ENCODE measurements around the gene SKAP2.

Gene SKAP2

DNA sequence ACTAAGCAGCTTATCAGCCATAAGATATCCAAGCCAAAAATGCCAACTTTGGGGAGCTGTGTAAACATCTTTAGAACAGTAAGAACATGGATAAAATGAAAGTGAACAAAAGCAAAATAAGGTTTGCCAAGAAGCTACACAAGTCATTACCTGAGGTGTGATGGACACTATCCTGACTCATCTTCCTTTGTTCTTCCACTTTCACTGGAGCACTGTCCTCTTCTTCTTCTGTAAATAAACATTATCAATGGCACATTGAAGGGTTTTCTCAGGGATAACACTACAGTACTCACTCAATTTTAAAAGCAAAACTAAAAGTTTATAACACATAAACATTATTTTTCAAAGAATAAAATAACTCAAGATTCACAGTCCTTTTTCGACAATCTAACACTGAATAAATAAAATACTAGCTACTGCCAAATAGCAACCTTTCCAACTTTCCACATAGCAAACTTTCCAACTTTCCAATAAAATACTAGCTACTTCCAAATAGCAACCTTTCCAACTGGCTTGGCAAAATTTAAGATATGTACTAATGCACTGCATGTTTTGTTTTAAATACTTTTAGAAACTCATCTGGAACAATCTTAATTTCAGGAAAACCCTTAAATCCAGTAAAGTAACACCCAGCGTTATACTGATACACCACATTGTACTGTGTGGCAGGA is 174.1 kb downstream of the SKAP2 start:
- H3K4me1 ChIP-seq (ENCODE audit: control insufficient read depth, insufficient read depth, low read length, poor library complexity, severe bottlenecking), result no peaks in the 10 kb centered on the region
- no peak for DNase-seq
- no peaks in the 10 kb centered on the region for H3K27me3 ChIP-seq (replicated peaks; ENCODE audit: control insufficient read depth, insufficient read depth, low read length, poor library complexity, severe bottlenecking)
- H3K9me3 ChIP-seq (ENCODE audit: control insufficient read depth, low read length), result no peaks in the 10 kb centered on the region
- no peaks in the 10 kb centered on the region for H3K36me3 ChIP-seq (ENCODE audit: control insufficient read depth, insufficient read depth, low read length)
- H3K4me3 ChIP-seq (ENCODE audit: insufficient read depth, low read depth, low read length, poor library complexity, severe bottlenecking), result no peak overlapping the region
- H3K27ac ChIP-seq (ENCODE audit: insufficient read depth, low read length, poor library complexity, severe bottlenecking), result no peak overlapping the region

DNA sequence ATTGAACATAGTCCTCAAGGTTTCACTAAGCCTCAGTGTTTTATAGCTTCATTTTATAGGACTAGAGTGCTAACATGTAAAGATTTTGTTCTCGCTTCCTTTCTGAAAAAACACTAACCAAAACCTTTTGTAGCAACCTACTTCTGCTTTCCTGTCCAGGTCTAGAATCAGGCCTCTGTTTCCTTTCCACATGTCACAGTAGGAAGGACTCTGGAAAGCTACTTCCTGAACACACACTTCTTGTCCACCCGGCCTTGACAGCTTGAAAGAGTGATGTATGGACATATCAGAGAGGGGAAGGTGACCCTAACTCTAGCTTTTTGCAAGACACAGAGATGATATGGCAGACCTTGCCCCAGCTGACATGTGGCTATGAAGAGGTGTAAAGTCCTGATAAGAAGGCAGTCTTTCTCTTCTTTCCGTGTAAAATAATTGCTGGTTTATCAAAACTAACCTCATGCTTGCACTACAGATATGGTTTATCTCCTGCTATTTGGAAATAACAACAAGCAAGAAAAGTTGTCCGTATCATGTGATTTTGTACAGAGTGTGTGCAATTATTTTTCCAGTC is 175.4 kb downstream of the SKAP2 start:
- no peak for DNase-seq
- Histone ChIP-seq H3K36me3 (ENCODE audit: control insufficient read depth, insufficient read depth, low read length) (no peaks in the 10 kb centered on the region), H3K27ac (ENCODE audit: insufficient read depth, low read length, poor library complexity, severe bottlenecking) (no peak overlapping the region), H3K9me3 (ENCODE audit: control insufficient read depth, low read length) (no peaks in the 10 kb centered on the region), H3K4me3 (ENCODE audit: insufficient read depth, low read depth, low read length, poor library complexity, severe bottlenecking) (no peak overlapping the region), H3K27me3 (replicated peaks; ENCODE audit: control insufficient read depth, insufficient read depth, low read length, poor library complexity, severe bottlenecking) (no peaks in the 10 kb centered on the region), H3K4me1 (ENCODE audit: control insufficient read depth, insufficient read depth, low read length, poor library complexity, severe bottlenecking) (no peaks in the 10 kb centered on the region)

DNA sequence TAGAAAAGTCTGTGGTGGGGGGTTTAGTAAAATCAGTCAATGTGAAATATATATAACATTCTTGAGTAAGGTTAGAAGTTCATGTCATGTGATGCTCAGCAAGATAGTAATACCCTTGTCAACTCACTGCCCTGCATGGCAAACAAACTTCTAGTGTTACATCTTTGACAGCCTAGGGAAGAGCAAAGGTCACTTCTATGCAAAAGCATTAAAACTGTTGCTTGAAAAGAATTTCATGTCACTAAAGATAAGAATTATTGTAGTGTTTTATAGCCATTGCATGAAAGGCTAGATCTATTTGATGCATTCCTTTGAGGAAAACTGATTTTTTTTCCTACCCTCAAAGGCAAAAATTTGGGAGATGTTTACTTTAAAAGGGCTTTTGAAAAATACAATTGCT is 176.0 kb downstream of the SKAP2 start:
- H3K9me3 ChIP-seq (ENCODE audit: control insufficient read depth, low read length), result no peaks in the 10 kb centered on the region
- DNase-seq, result no peak
- H3K4me1 ChIP-seq (ENCODE audit: control insufficient read depth, insufficient read depth, low read length, poor library complexity, severe bottlenecking), result no peaks in the 10 kb centered on the region
- H3K4me3 ChIP-seq (ENCODE audit: insufficient read depth, low read depth, low read length, poor library complexity, severe bottlenecking), result no peak overlapping the region
- no peak overlapping the region for H3K27ac ChIP-seq (ENCODE audit: insufficient read depth, low read length, poor library complexity, severe bottlenecking)
- H3K36me3 ChIP-seq (ENCODE audit: control insufficient read depth, insufficient read depth, low read length), result no peaks in the 10 kb centered on the region
- no peaks in the 10 kb centered on the region for H3K27me3 ChIP-seq (replicated peaks; ENCODE audit: control insufficient read depth, insufficient read depth, low read length, poor library complexity, severe bottlenecking)

DNA sequence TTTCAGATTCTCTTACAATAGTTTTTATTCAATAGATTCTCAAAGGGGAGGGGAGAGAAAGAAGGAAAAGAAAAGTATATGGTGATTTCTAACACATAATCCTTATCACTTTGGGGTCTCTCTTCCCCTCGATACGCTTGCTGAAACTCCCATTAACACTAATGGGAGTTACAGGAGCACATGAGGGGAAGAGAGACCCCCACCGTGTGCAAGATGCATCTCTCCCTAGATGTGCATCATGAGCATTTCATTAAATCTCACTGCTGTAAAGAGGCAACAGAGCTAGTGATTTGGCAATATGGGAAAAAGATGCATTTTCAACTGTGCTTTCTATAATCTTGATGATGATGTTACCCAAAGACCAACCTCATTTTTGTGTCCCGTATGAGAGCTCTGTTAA is 177.4 kb downstream of the SKAP2 start:
- Histone ChIP-seq H3K36me3 (ENCODE audit: control insufficient read depth, insufficient read depth, low read length) (no peaks in the 10 kb centered on the region), H3K27me3 (replicated peaks; ENCODE audit: control insufficient read depth, insufficient read depth, low read length, poor library complexity, severe bottlenecking) (no peaks in the 10 kb centered on the region), H3K4me1 (ENCODE audit: control insufficient read depth, insufficient read depth, low read length, poor library complexity, severe bottlenecking) (no peaks in the 10 kb centered on the region), H3K4me3 (ENCODE audit: insufficient read depth, low read depth, low read length, poor library complexity, severe bottlenecking) (no peak overlapping the region), H3K27ac (ENCODE audit: insufficient read depth, low read length, poor library complexity, severe bottlenecking) (no peak overlapping the region), H3K9me3 (ENCODE audit: control insufficient read depth, low read length) (no peaks in the 10 kb centered on the region)
- DNase-seq, result no peak

DNA sequence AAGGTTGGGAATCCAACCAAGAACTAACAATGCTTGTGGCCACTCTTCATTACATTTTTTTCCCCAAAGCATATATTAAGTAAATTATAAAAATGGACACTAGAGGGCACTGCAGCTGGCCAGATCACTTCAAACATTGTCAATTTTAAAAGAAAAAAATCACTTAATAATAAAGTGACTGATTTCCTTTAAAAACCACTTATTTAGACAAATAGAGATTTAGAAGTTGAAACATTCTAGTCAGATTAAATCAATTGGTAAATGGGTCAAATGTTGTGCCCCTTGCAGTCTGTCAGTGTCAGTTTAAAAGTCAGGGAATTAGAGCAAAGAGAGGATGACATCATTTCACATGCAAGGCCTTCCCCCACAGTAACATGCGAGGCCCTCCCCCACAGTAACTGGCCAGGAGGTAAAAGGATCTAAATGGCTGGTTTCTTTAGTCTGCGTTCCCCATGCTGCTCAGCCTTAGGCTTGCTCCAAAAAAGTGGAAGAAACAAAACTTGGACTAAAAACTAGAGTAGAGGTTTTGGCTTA is 177.9 kb downstream of the SKAP2 start:
- Histone ChIP-seq H3K9me3 (ENCODE audit: control insufficient read depth, low read length) (no peaks in the 10 kb centered on the region), H3K4me1 (ENCODE audit: control insufficient read depth, insufficient read depth, low read length, poor library complexity, severe bottlenecking) (no peaks in the 10 kb centered on the region), H3K27ac (ENCODE audit: insufficient read depth, low read length, poor library complexity, severe bottlenecking) (no peak overlapping the region), H3K36me3 (ENCODE audit: control insufficient read depth, insufficient read depth, low read length) (no peaks in the 10 kb centered on the region), H3K27me3 (replicated peaks; ENCODE audit: control insufficient read depth, insufficient read depth, low read length, poor library complexity, severe bottlenecking) (no peaks in the 10 kb centered on the region), H3K4me3 (ENCODE audit: insufficient read depth, low read depth, low read length, poor library complexity, severe bottlenecking) (no peak overlapping the region)
- DNase-seq, result no peak

DNA sequence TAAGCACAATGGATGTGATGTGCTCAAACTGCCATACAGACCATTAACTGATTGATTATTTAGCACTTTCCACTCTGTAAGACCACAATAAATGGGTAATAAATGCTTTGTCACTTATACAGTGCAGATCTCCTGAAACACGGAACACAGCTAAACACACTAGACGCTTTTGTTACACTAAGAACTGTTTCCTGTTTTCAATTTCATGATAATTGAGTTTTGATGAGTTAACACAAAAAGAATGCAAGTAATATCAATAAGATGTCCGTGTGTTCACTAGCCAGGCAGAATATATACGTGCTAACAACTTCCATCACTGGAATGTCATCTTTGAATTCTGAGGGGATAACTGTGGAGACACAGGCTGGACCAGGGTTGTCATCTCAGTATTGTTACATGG is 178.8 kb downstream of the SKAP2 start:
- H3K27me3 ChIP-seq (replicated peaks; ENCODE audit: control insufficient read depth, insufficient read depth, low read length, poor library complexity, severe bottlenecking), result no peaks in the 10 kb centered on the region
- no peaks in the 10 kb centered on the region for H3K9me3 ChIP-seq (ENCODE audit: control insufficient read depth, low read length)
- no peak overlapping the region for H3K27ac ChIP-seq (ENCODE audit: insufficient read depth, low read length, poor library complexity, severe bottlenecking)
- no peaks in the 10 kb centered on the region for H3K36me3 ChIP-seq (ENCODE audit: control insufficient read depth, insufficient read depth, low read length)
- no peaks in the 10 kb centered on the region for H3K4me1 ChIP-seq (ENCODE audit: control insufficient read depth, insufficient read depth, low read length, poor library complexity, severe bottlenecking)
- no peak for DNase-seq
- no peak overlapping the region for H3K4me3 ChIP-seq (ENCODE audit: insufficient read depth, low read depth, low read length, poor library complexity, severe bottlenecking)

DNA sequence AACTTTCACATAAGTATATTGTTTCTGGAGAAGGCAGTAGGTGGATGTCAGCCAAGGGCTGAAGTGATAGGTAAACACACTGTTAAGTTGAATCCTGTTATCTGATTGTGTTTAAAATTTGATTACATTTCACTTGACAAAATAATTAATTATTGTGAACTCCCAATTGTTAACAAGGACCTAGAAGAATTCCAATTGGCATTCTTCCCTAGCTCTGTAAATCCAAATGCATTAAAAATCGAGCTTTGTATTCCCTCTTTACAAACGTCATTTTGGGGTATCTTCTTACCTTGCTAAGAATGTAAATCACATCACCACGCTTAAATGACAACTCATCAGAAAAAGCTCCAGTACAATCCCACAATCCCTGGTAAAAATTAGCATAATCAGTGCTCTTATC is 179.9 kb downstream of the SKAP2 start:
- Histone ChIP-seq H3K4me3 (ENCODE audit: insufficient read depth, low read depth, low read length, poor library complexity, severe bottlenecking) (no peak overlapping the region), H3K27ac (ENCODE audit: insufficient read depth, low read length, poor library complexity, severe bottlenecking) (no peak overlapping the region), H3K9me3 (ENCODE audit: control insufficient read depth, low read length) (no peaks in the 10 kb centered on the region), H3K36me3 (ENCODE audit: control insufficient read depth, insufficient read depth, low read length) (no peaks in the 10 kb centered on the region), H3K27me3 (replicated peaks; ENCODE audit: control insufficient read depth, insufficient read depth, low read length, poor library complexity, severe bottlenecking) (no peaks in the 10 kb centered on the region), H3K4me1 (ENCODE audit: control insufficient read depth, insufficient read depth, low read length, poor library complexity, severe bottlenecking) (no peaks in the 10 kb centered on the region)
- DNase-seq, result no peak

DNA sequence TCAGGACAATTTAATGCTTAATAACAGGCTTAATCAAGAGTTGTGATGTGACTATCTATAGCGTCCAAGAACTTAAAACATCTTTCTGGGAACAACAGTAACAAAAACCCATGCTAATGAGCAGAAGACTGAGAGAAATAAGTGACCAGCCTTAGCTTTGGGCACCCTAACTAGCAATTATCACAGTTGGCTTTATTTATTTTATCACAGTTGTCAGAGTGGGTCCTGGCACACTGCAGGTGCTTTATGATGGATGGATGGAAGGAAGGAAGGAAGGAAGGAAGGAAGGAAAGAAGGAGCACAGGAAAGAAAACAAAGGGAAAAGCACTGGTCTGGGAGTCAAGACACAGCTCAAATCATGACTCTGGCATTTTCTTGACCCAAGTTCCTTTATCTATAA is 181.1 kb downstream of the SKAP2 start:
- H3K27ac ChIP-seq (ENCODE audit: insufficient read depth, low read length, poor library complexity, severe bottlenecking), result no peak overlapping the region
- no peaks in the 10 kb centered on the region for H3K27me3 ChIP-seq (replicated peaks; ENCODE audit: control insufficient read depth, insufficient read depth, low read length, poor library complexity, severe bottlenecking)
- no peaks in the 10 kb centered on the region for H3K4me1 ChIP-seq (ENCODE audit: control insufficient read depth, insufficient read depth, low read length, poor library complexity, severe bottlenecking)
- no peaks in the 10 kb centered on the region for H3K9me3 ChIP-seq (ENCODE audit: control insufficient read depth, low read length)
- no peak overlapping the region for H3K4me3 ChIP-seq (ENCODE audit: insufficient read depth, low read depth, low read length, poor library complexity, severe bottlenecking)
- no peaks in the 10 kb centered on the region for H3K36me3 ChIP-seq (ENCODE audit: control insufficient read depth, insufficient read depth, low read length)
- DNase-seq, result no peak

DNA sequence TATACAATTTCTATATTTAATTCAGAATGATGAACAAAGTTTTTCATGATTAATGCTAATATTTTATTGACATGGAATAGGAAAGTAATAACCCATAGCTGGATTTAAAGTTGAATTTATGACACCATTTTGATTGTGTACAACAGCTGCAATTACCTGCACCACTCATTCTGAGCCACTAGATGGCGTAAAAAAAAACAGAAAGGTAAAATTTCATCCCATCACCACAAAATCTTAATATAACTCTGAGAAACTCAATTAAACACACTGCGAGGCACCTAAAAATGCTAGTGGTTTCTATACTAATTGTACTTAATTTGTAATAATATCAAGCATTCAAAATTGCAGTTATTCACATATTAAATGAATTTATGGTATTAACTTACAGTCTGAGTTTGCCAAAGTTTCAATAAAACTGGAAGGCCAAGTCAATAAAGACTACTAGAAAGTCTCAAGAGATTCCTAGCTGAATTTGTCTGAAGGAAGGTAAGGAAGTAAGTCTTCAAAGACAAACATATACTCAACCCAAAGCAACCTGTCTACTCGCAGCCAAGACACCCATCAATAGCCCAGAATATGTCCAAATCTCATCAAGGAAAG is 182.5 kb downstream of the SKAP2 start:
- Histone ChIP-seq H3K27ac (ENCODE audit: insufficient read depth, low read length, poor library complexity, severe bottlenecking) (no peak overlapping the region), H3K4me1 (ENCODE audit: control insufficient read depth, insufficient read depth, low read length, poor library complexity, severe bottlenecking) (no peaks in the 10 kb centered on the region), H3K27me3 (replicated peaks; ENCODE audit: control insufficient read depth, insufficient read depth, low read length, poor library complexity, severe bottlenecking) (no peaks in the 10 kb centered on the region), H3K36me3 (ENCODE audit: control insufficient read depth, insufficient read depth, low read length) (no peaks in the 10 kb centered on the region), H3K4me3 (ENCODE audit: insufficient read depth, low read depth, low read length, poor library complexity, severe bottlenecking) (no peak overlapping the region), H3K9me3 (ENCODE audit: control insufficient read depth, low read length) (no peaks in the 10 kb centered on the region)
- no peak for DNase-seq

DNA sequence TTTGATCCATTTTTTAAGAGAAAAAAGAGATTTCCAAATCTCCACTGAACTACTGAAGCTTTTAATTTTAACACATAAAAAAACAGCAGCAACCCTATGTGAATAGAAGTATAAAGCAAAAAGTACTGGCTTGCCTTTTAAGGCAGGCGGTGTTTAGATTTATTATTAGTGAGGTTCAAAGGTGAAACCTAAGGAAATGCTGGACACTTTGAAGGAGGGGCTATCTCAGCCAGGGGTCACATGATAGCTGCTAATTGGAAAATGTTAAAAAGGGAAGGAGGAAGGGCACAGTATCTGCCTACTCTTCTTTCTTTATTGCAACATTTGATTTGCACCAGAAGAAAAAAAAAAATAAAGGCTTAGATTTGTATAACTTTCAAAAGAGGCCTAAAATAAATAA is 183.8 kb downstream of the SKAP2 start:
- H3K9me3 ChIP-seq (ENCODE audit: control insufficient read depth, low read length), result no peaks in the 10 kb centered on the region
- no peak overlapping the region for H3K27ac ChIP-seq (ENCODE audit: insufficient read depth, low read length, poor library complexity, severe bottlenecking)
- no peaks in the 10 kb centered on the region for H3K36me3 ChIP-seq (ENCODE audit: control insufficient read depth, insufficient read depth, low read length)
- DNase-seq, result no peak
- H3K4me1 ChIP-seq (ENCODE audit: control insufficient read depth, insufficient read depth, low read length, poor library complexity, severe bottlenecking), result no peaks in the 10 kb centered on the region
- no peak overlapping the region for H3K4me3 ChIP-seq (ENCODE audit: insufficient read depth, low read depth, low read length, poor library complexity, severe bottlenecking)
- no peaks in the 10 kb centered on the region for H3K27me3 ChIP-seq (replicated peaks; ENCODE audit: control insufficient read depth, insufficient read depth, low read length, poor library complexity, severe bottlenecking)

Data from effector memory CD4-positive, alpha-beta T cell (primary cell).